HFFc6 (cell line): ENCODE results near the gene SOCS3. TPM values are rescaled to one million over a fixed set of nuclear protein-coding genes. Genes with fewer than 3 reads are reported as not detected.

Source experiments
- DNase-seq: peaks from one replicate; pipeline ENCODE4 v3.0.0-alpha.2; 2018
- H3K27ac Mint-ChIP-seq: 2 replicates; pipeline ENCODE4 v1.8.0; 2020; ENCODE audit warnings: mild to moderate bottlenecking, mixed read lengths
- H3K27me3 Mint-ChIP-seq: 2 replicates; pipeline ENCODE4 v1.8.0; 2021; ENCODE audit warnings: mild to moderate bottlenecking, moderate library complexity, mixed read lengths; ENCODE audit not compliant: insufficient read depth
- H3K36me3 Mint-ChIP-seq: 2 replicates; pipeline ENCODE4 v1.8.0; 2021; ENCODE audit warnings: low read depth, mixed read lengths
- H3K4me1 Mint-ChIP-seq: 2 replicates; pipeline ENCODE4 v1.8.0; 2020; ENCODE audit warnings: low read depth, mixed read lengths
- H3K4me3 Mint-ChIP-seq: 2 replicates; pipeline ENCODE4 v1.8.0; 2020; ENCODE audit warnings: mild to moderate bottlenecking, moderate library complexity, mixed read lengths
- H3K9me3 Mint-ChIP-seq: 2 replicates; pipeline ENCODE4 v1.8.0; 2020; ENCODE audit warnings: mild to moderate bottlenecking, mixed read lengths
- total RNA-seq, 6 experiments: library from RNA; stranded (reverse); fragmentation: NEBNext Ultra II Directional; extraction: Animal tissue kit (Norgen Biotek cat#: 25700); gene quantifications; 2 replicates in 1 of 6; 3 replicates in 5 of 6; pipeline ENCODE4 v1.2.3, GENCODE V29; 2021
- TF ChIP-seq, protein P1 (sequence below): fragments of 200-600 bp; sonication (generic); IDR thresholded peaks from 2 replicates; pipeline ENCODE4 v1.5.0; 2021; ENCODE audit warnings: antibody characterized with exemption, mild to moderate bottlenecking

Gene SOCS3
- total RNA-seq, 6 experiments from 2014 or later: 27.4 to 37.2 (median 33.2) TPM

DNA sequence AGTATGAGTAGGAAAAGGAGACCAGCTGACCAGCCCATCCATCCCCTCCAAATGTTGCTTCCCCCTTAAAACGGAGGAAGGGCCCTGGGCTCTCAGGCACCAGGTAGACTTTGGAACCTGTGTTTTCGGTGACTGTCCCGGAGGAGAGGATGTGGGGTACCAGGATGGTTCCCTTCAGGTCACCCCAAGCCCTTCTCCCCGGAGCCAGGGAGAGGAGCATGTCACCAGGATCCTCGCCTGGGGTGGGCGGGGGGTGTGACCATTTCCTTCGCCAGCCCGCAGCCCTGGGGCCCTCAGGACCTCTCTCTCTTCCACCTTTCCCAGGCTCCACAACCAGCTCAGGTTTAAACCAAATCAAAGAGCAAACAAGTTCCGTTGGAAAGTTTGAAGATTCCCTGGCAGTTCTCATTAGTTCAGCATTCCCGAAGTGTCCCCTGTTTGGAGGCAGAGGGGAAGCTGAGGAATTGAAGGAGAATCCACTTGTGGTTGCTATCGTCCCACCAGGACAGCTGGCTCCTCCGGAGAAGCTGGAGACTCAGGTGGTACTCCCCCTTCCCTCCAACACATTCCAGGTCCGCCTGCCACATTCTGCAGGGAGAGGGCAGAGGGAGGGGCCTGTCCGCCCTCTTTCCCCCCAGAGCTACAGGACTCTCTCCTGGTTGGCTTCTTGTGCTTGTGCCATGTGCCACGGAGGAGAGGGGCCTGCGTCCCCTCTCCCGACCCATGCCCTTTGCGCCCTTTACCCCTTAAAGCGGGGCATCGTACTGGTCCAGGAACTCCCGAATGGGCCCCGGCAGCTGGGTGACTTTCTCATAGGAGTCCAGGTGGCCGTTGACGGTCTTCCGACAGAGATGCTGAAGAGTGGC lies 2.0 kb downstream of the SOCS3 start:
- DNase-seq: no peak
- peaks cover 22% of the 10 kb centered on the region for H3K36me3 Mint-ChIP-seq
- no peaks in the 10 kb centered on the region for H3K9me3 Mint-ChIP-seq
- H3K27ac Mint-ChIP-seq: peak overlapping the region; percentile 98
- H3K27me3 Mint-ChIP-seq: peaks cover 30% of the 10 kb centered on the region
- peak overlapping the region; percentile 93 for H3K4me3 Mint-ChIP-seq
- peaks cover 56% of the 10 kb centered on the region for H3K4me1 Mint-ChIP-seq
- TF ChIP-seq, protein P1, sequence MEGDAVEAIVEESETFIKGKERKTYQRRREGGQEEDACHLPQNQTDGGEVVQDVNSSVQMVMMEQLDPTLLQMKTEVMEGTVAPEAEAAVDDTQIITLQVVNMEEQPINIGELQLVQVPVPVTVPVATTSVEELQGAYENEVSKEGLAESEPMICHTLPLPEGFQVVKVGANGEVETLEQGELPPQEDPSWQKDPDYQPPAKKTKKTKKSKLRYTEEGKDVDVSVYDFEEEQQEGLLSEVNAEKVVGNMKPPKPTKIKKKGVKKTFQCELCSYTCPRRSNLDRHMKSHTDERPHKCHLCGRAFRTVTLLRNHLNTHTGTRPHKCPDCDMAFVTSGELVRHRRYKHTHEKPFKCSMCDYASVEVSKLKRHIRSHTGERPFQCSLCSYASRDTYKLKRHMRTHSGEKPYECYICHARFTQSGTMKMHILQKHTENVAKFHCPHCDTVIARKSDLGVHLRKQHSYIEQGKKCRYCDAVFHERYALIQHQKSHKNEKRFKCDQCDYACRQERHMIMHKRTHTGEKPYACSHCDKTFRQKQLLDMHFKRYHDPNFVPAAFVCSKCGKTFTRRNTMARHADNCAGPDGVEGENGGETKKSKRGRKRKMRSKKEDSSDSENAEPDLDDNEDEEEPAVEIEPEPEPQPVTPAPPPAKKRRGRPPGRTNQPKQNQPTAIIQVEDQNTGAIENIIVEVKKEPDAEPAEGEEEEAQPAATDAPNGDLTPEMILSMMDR: no peak

DNA sequence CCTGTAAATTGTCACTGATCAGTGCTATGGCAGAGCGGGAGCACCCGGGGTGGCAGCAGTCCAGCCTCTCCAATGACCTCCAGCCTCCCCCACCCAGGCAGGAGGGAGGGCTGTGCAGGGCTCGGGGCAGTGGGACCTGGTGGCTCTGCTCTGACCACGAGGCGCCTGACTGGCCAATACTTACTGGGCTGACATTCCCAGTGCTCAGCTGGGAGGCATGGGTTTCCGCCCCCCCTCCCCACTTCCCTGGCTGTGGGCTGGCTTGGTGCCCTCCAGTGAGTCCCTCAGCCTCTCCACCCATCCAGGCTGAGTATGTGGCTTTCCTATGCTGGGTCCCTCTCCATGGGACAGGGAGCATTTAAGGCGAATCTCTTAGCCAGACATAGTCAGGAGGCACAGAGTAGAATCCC lies 2.7 kb downstream of the SOCS3 start:
- H3K36me3 Mint-ChIP-seq: peaks cover 22% of the 10 kb centered on the region
- H3K9me3 Mint-ChIP-seq: no peaks in the 10 kb centered on the region
- DNase-seq: peak; percentile 75
- TF ChIP-seq, protein P1: no peak
- peaks cover 30% of the 10 kb centered on the region for H3K27me3 Mint-ChIP-seq
- H3K27ac Mint-ChIP-seq: peak overlapping the region; percentile 98
- H3K4me1 Mint-ChIP-seq: peaks cover 61% of the 10 kb centered on the region
- peak overlapping the region; percentile 93 for H3K4me3 Mint-ChIP-seq

DNA sequence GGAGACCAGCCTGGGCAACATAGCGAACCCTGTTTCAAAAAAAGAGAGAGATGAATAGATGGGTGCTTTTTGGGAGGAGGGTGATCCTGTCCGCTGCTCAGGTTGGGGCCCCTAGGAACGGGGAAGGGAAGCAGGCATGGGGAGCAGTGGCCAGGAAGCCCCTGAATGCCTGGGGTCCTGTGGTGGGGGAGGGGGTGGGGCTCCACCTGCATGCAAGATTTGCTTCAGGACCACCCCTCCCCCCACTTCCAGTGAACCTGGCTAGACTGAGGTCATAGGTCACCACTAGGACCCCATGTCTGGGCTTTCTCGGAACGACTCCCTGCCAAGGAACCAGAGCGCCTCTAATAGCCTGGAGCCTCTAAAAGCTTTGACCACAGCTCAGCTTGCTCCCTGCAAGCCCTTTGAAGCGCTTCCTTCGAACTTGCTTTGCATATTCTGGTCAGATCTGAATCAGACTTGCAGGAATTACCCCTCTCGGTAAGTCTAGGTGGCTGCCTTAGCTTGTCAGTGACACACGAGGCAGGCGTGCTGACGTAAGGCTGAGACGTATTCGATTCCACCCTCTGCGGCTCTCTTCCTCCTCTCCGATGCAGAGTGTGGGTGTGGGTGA lies 3.7 kb downstream of the SOCS3 start:
- Mint-ChIP-seq H3K27me3 (peaks cover 30% of the 10 kb centered on the region), H3K27ac (peak overlapping the region; percentile 98), H3K4me3 (peak overlapping the region; percentile 93), H3K4me1 (peaks cover 71% of the 10 kb centered on the region), H3K9me3 (no peaks in the 10 kb centered on the region), H3K36me3 (peaks cover 22% of the 10 kb centered on the region)
- DNase-seq: peak; percentile 99
- TF ChIP-seq, protein P1: peak; percentile 8; the same call in 1 of the 2 replicates

DNA sequence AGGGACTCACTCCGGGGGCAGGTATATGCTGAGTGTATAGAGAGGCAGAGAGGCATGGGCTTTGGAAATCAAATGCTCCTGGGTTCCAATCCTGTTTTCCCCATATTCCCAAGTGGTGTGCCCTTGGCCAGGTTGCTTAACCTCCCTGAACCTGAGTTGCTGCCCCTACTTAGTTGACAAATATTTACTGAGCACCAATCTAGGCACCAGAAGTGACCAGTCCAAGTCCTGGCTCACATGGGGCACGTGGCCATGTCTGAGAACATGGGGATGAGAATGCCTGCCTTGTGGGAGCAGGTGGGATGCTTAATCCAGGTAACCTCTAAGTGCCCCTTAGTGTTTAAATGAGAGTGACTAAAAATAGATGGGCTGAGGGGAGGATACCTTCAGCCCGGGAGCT lies 4.2 kb downstream of the SOCS3 start:
- TF ChIP-seq, protein P1: no peak
- Mint-ChIP-seq H3K9me3 (no peaks in the 10 kb centered on the region), H3K27me3 (peaks cover 25% of the 10 kb centered on the region), H3K4me1 (peaks cover 71% of the 10 kb centered on the region), H3K27ac (peak overlapping the region; percentile 98), H3K36me3 (peaks cover 22% of the 10 kb centered on the region), H3K4me3 (peak overlapping the region; percentile 93)
- DNase-seq: no peak

- peaks cover 22% of the 10 kb centered on the region for H3K36me3 Mint-ChIP-seq
- H3K9me3 Mint-ChIP-seq: no peaks in the 10 kb centered on the region
- peaks cover 76% of the 10 kb centered on the region for H3K4me1 Mint-ChIP-seq
- no peak for DNase-seq
- H3K27me3 Mint-ChIP-seq: peaks cover 28% of the 10 kb centered on the region
- H3K27ac Mint-ChIP-seq: peak overlapping the region; percentile 98
- H3K4me3 Mint-ChIP-seq: peak overlapping the region; percentile 93
- TF ChIP-seq, protein P1: no peak
Measured at GRCh38 chr17:78355045-78355641, 4.7 kb downstream of the SOCS3 start.
